ENCODE measurements around the gene CLEC2L.
"Not testable (repeated sequence)": the region's sequence is repeated elsewhere in the genome, so short reads cannot be mapped to it uniquely, and the experiment has no call there.

Gene CLEC2L

GRCh38 chr7:139523968-139524815 lies 707 bp downstream of the CLEC2L start:
- no peak for DNase-seq

- DNase-seq = no peak
Observed at GRCh38 chr7:139525239-139525638, 1.8 kb downstream of the CLEC2L start.

DNA sequence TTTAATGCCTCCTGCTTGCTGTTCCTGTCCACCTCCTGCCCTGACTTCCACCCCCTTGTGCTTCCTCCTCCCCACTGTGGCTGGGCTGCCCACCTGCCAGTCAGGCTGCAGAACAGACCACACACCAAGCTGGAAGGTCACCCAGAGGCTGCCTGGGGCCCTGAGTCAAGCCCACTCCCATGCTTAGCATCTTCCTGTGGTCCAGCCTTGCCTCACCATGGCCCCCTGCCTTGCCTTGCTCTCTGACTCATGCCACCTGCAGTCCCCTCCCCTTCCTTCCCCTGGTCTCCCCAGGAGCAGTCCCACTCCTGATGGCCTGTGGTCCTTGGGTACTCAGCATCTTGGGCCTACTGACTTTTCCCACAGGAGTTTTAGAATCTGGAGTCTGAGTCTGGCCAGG lies 2.3 kb downstream of the CLEC2L start:
- DNase-seq = no peak

- no peak for DNase-seq
Observed at GRCh38 chr7:139526578-139527544, 3.4 kb downstream of the CLEC2L start.

GRCh38 chr7:139531094-139531493 lies 7.6 kb downstream of the CLEC2L start:
- no peak for DNase-seq

DNA sequence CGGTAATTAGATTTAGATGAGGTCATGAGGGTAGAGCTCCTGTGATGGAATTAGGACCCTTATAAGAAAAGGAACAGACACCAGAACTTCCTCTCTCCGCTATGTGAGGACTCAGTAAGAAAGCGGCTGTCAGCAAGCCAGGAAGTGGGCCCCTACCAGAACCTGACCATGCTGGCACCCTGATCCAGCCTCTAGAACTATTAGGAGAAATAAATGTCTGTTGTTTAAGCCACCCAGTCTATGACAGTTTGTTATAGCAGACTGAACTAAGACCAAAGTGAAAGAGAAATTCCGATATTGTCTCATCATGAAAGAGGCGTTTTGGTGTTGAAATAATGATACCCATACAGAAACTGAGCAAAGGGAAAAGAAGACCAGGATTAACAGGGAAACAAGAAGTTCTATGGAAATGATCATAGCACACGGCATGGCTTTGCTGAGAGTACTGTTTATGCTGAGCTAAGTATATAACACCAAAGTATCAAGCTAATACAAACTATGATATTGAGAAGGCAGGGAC lies 9.2 kb downstream of the CLEC2L start:
- no peak for DNase-seq

DNA sequence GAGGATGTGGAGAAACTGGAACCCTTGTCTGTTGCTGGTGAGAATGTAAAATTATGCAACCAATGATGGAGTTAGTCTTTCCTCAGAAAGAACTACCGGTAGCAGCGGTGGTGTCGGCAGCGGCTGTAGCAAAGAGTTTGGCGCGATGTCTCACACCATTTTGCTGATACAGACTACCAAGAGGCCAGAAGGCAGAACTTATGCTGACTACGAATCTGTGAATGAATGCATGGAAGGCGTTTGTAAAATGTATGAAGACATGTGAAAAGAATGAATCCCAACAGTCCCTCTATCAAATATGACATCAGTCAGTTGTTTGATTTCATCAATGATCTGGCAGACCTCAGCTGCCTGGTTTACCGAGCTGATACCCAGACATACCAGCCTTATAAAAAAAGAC lies 10.6 kb downstream of the CLEC2L start:
- DNase-seq = no peak

DNA sequence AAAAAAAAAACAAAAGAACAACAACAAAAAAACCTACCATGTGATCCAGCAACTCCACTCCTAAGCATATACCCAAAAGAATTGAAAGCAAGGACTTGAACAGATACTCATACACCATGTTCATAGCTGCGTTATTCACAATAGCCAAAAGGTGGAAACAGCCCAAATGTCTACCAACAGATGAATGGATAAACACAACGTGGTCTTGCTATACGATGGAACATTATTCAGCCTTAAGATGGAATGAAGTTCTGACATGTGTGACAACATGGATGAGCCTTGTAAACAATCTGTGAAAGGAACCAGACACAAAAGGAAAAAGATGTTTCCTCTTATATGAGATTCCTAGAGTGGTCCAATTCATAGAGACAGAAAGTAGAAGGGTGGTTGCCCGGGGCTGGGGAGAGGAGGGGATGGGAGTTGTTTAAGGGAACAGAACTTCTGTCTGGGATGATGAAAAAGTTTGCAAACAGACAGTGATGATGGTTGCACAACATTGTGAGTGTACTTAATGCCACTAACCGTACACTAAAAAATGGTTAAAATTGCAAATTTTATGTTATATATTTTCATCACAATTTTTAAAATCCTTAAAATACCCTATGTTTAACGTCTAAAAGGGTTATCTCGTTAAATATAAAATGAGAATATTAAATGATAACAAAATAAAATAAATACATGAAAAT lies 11.6 kb downstream of the CLEC2L start:
- no peak for DNase-seq

- no peak for DNase-seq
Observed at GRCh38 chr7:139536152-139536551, 12.7 kb downstream of the CLEC2L start.

DNA sequence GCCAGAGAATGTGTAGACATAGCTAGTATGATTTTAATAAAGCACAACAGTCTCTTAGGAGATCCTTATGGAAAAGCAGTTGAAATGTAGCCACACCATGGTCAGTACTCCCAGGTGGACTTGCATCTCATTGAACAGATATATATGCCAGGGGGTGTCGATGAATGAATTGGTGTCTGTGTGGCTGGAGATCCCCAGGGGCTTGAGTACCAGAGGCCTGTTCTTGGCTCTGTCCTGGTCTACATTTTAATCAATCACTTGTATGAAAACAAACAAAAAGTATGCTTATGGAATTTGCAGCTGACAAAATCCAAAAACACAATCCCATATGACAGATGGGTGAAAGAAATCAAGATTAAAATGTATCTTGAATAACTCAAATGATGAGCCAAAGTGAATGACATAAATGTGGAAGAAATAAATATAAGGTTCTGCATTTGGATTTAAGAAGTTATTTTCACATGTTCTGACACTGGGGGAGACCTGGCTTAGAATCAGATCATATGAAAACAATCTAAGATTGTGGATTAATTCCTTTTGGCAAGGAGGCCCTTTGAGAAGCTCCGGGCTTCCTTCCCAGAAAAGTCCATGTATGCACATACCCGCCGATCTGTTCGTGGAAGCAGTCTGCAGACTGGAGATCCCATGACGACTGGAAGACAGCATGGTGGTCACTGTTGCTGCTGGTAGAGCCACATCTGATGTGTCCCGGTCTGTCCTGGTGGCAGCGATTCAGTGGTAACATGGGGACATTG lies 15.6 kb downstream of the CLEC2L start:
- no peak for DNase-seq

DNA sequence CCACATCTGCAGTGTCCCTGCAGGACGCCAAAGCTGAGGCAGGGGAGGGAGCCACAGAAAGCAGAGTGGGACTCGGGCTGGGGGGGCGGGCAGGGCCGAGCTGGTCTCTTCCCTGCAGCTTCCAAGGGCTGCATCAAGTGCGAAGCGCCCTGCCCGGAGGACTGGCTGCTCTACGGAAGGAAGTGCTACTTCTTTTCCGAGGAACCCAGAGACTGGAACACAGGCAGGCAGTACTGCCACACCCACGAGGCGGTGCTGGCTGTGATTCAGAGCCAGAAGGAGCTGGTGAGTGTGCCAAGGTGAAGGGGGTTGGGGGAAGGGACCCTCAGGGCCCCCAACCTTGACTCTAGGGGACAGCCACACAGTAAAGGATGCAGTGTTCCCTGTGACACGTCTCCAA lies 16.7 kb downstream of the CLEC2L start:
- no peak for DNase-seq

DNA sequence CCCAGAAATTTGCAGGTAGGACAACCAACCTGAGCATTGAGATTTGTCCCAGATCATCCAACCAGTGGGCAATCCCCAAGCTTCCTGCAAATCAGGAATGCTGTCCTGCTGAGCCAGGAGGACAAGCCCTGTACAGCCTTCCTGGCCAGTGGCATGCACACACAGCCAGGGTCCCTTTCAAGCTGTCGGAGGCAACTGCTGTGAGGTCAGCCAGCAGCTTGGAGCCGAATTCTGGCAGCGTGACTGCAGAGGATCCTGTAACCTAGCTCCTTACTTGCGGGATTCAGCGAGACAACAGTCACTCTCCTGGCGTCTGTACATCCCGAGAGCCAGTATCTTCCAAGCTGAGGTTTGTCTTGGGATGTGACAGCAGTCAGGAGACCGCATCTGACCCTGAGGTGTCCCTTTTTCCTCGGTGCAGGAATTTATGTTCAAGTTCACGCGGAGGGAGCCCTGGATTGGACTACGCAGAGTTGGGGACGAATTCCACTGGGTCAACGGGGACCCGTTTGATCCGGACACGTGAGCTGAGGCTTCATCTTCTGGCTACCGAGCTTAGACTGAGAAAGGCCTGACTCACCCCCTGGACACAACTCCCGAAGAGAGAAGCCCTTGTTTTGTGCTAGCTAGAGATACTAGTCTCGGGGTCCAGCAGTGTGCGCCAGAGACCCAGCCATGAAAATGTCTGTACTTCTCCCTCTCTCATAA lies 18.3 kb downstream of the CLEC2L start:
- no peak for DNase-seq

- no peak for DNase-seq
Observed at GRCh38 chr7:139542308-139543151, 19.0 kb downstream of the CLEC2L start.

- no peak for DNase-seq
Observed at GRCh38 chr7:139543801-139544603, 20.5 kb downstream of the CLEC2L start.

DNA sequence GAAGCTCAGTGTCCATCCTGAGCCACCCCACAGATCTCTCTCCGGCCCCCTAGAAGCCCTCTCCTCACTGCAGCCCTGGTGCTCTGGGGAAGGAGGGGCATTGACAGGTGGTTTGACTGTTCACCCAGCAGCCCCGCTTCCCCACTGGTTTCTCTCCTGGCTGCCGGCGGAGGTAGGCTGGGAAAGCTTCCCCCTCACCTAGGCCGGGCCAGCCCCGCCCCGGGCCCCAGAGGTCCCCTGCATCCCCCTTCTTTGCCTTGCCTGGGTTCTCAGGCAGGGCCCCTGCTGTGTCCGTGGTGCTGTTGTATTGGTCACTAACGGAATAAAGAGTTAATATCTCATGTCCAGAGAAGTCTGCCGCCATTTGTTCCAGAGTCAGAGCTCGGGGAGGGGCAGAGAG lies 21.2 kb downstream of the CLEC2L start:
- DNase-seq = no peak

DNA sequence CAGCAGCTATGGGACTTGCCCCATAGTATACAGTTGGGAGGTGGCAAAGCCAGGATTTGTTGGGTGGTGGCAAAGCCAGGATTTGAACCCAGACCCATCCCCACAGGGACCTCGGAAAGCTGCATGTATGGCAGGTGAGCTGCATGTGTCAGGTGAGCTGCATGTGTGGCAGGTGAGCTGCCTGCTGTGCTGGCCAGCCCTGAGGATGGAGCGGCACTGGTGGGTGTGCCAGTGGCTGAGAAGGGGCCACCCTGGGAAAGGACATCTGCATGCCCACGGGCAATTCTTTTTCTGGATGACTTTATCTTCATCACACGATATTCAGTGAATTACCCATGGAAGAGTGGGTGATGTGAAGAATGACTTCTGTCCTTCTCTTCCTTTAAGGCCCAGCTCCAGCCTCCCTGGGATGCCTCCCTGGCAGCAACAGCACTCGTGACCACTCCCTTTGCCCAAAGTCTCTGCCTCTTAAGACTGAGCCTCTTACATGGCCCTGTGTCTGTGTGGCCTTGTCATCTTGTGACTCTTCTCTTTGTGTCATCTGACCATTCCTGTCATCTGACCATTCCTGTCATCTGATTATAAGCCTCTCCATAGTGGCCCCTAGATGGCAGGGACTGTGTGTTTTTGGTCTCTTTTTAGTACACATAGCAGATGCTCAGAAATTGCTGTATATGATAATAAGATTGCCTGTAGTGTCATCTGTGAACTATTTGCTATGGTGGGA lies 25.0 kb downstream of the CLEC2L start:
- no peak for DNase-seq

- not testable (repeated sequence) for DNase-seq
Observed at GRCh38 chr7:139553991-139554700, 30.7 kb downstream of the CLEC2L start.

DNA sequence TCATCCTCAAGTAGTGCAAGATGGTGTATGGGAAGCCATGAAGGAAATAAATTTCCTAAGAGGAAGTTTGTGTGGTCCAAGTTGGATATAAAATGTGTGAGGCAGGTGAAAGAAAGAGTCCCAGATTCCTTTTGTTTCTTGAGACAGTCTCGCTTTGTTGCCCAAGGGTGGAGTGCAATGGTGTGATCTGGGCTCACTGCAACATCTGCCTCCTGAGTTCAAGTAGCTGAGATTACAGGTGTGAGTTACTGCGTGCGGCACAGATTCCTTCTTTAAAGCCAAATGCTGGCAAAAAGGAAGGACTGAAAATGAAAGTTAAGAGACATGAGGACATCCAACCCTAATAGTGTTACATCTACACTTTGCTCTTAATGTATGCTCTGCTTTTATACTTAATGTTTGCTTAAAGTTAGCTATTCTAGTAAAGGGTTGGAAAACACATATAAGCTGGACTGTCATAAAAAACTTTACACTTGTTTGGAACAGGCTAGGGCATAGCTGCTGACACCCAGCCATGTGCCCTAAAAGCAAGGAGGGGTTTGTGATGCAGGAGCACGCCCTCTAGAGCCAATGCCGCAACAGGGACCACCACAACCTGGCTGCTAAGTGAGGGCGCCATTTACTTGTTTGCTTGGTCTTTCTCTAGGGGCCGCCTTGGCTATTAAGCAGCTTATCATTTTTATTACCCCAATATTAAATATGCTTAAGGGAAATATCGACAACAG lies 34.5 kb downstream of the CLEC2L start:
- no peak for DNase-seq

Data from activated CD4-positive, alpha-beta T cell treated with anti-CD3 and anti-CD28 coated beads, Interleukin-2, amount 50 U/mL, for 48 hours (primary cell).